Keratinocyte (primary cell): Measurements from ENCODE around the gene RDX. TPM values are rescaled to one million over a fixed set of nuclear protein-coding genes. Genes with fewer than 3 reads are reported as not detected.

ENCODE experiments used
- DNase-seq: peaks from one replicate; pipeline ENCODE4 v3.0.0-alpha.2; 2011; ENCODE audit warnings: low read depth, missing footprints, low spot score
- FAIRE-seq: peaks from 2 replicates; lab custom pipeline; 2011; peaks lifted over from hg19 to GRCh38; lab: Jason Lieb, UNC
- H2AFZ ChIP-seq: 2 replicates; pipeline ENCODE4 v1.6.0; 2012; ENCODE audit warnings: low read length, control low read depth, inconsistent platforms; ENCODE audit not compliant: control insufficient read depth
- H3K27ac ChIP-seq: 2 replicates; pipeline ENCODE4 v1.5.1; 2011; ENCODE audit warnings: low read length; ENCODE audit not compliant: control insufficient read depth, insufficient read depth
- H3K27me3 ChIP-seq: 3 replicates; pipeline ENCODE4 v1.6.0; 2011; ENCODE audit warnings: low read length; ENCODE audit not compliant: control insufficient read depth, insufficient read depth; ENCODE audit errors: extremely low read depth
- H3K36me3 ChIP-seq, 2 experiments: 2 replicates in 1 of 2; 3 replicates in 1 of 2; pipeline ENCODE4 v1.5.1; 2011; ENCODE audit warnings: low read length in 2 of 2, mild to moderate bottlenecking in 1 of 2; ENCODE audit not compliant: control insufficient read depth in 2 of 2, insufficient read depth in 2 of 2; ENCODE audit errors: extremely low read depth in 1 of 2
- H3K4me1 ChIP-seq: 3 replicates; pipeline ENCODE4 v1.5.1; 2011; ENCODE audit warnings: low read length; ENCODE audit not compliant: control insufficient read depth, insufficient read depth; ENCODE audit errors: extremely low read depth
- H3K4me2 ChIP-seq: 3 replicates; pipeline ENCODE4 v1.6.0; 2011; ENCODE audit warnings: low read depth, low read length; ENCODE audit not compliant: control insufficient read depth, insufficient read depth; ENCODE audit errors: extremely low read depth
- H3K4me3 ChIP-seq, 3 experiments: fragments of 200-600 bp in 1 of 3; sonication (generic) in 1 of 3; 2 replicates in 2 of 3; 3 replicates in 1 of 3; pipeline ENCODE4 v1.5.1; 2011 to 2016; ENCODE audit warnings: low read length in 3 of 3, mild to moderate bottlenecking in 3 of 3, control low read depth in 2 of 3, inconsistent platforms in 1 of 3, low read depth in 1 of 3, mixed read lengths in 1 of 3, mixed run types in 1 of 3, moderate library complexity in 1 of 3; ENCODE audit not compliant: control insufficient read depth in 2 of 3, insufficient read depth in 2 of 3; ENCODE audit errors: extremely low read depth in 1 of 3
- H3K79me2 ChIP-seq: 2 replicates; pipeline ENCODE4 v1.6.0; 2012; ENCODE audit warnings: low read length; ENCODE audit not compliant: control insufficient read depth, insufficient read depth
- H3K9ac ChIP-seq: 3 replicates; pipeline ENCODE4 v1.6.0; 2011; ENCODE audit warnings: low read length; ENCODE audit not compliant: control insufficient read depth, insufficient read depth; ENCODE audit errors: extremely low read depth
- H3K9me1 ChIP-seq: 3 replicates; pipeline ENCODE4 v1.6.0; 2011; ENCODE audit warnings: low read length; ENCODE audit not compliant: control insufficient read depth, insufficient read depth; ENCODE audit errors: extremely low read depth
- H3K9me3 ChIP-seq: 2 replicates; pipeline ENCODE4 v1.5.1; 2012; ENCODE audit warnings: low read depth, low read length; ENCODE audit not compliant: control insufficient read depth
- H4K20me1 ChIP-seq: 3 replicates; pipeline ENCODE4 v1.6.0; 2011; ENCODE audit warnings: low read length; ENCODE audit not compliant: control insufficient read depth, insufficient read depth; ENCODE audit errors: extremely low read depth
- CTCF ChIP-seq, 3 experiments: IDR thresholded peaks in 1 of 3; conservative IDR thresholded peaks in 1 of 3; optimal IDR thresholded peaks in 1 of 3; 2 replicates in 2 of 3; 3 replicates in 1 of 3; pipeline versions ENCODE3 to v1.5.1; 2011; ENCODE audit warnings: low read length in 3 of 3, mild to moderate bottlenecking in 3 of 3, moderate library complexity in 2 of 3, control low read depth in 1 of 3, inconsistent platforms in 1 of 3; ENCODE audit not compliant: insufficient read depth in 2 of 3; ENCODE audit errors: extremely low read depth in 1 of 3
- EZH2 ChIP-seq: IDR thresholded peaks from one replicate; pipeline ENCODE4 v1.6.1; 2012; ENCODE audit warnings: inconsistent platforms, mild to moderate bottlenecking, low read length, moderate library complexity
- dilution Hi-C: fragments of 300-500 bp; cut with MboI; formaldehyde crosslinking; loops from one replicate; pipeline ENCODE4 v1.7.0; 2020; ENCODE audit warnings: low sequenced_read_pairs; ENCODE audit not compliant: extremely low pct_ligation_motif_present
- polyA plus RNA-seq, 5 experiments: library from polyadenylated mRNA; depleted of rRNA in 3 of 5; stranded (reverse) in 3 of 5; stranded (forward) in 1 of 5; unstranded in 1 of 5; fragments of >200 nt; gene quantifications; 1 replicate in 1 of 5; 2 replicates in 3 of 5; 3 replicates in 1 of 5; pipeline versions ENCODE4 v1.2.1 to v1.2.3, GENCODE V29; 2011 to 2012; ENCODE audit warnings: missing spikeins in 2 of 5, low read depth in 1 of 5, low replicate concordance in 1 of 5

The RDX gene
- polyA plus RNA-seq, 1 donor (not counting 4 experiments of a cell fraction or from before 2014, with no cell fraction given): 85.4 TPM

- H3K4me2 ChIP-seq: peak overlapping the region; percentile 27
- dilution Hi-C loops: no loop called here
- no peak overlapping the region for H3K27ac ChIP-seq
- FAIRE-seq (peak; percentile 34), DNase-seq (peak; percentile 48)
- no peaks in the 10 kb centered on the region for H3K9me3 ChIP-seq
- no peak overlapping the region for H3K9ac ChIP-seq
- H3K79me2 ChIP-seq: no peaks in the 10 kb centered on the region
- no peaks in the 10 kb centered on the region for H3K27me3 ChIP-seq
- H3K4me1 ChIP-seq: peaks cover 9% of the 10 kb centered on the region
- H3K9me1 ChIP-seq: no peaks in the 10 kb centered on the region
- TF ChIP-seq EZH2 (no peak), CTCF (optimal IDR thresholded peaks at IDR 0.05 in 1 of 3, IDR thresholded peaks at IDR 0.05 in 1 of 3, conservative IDR thresholded peaks at IDR 0.05 in 1 of 3; ENCODE audit: extremely low read depth in 1 of 3, insufficient read depth in 2 of 3, low read length in 3 of 3) (no peak)
- H3K4me3 ChIP-seq: no peak overlapping the region
- no peaks in the 10 kb centered on the region for H4K20me1 ChIP-seq
- H2AFZ ChIP-seq: no peak overlapping the region
- no peaks in the 10 kb centered on the region for H3K36me3 ChIP-seq
Observed at GRCh38 chr11:110305169-110306018, 9.0 kb upstream of the RDX start.

GRCh38 chr11:110303414-110303826 is 7.0 kb upstream of the RDX start:
- Histone ChIP-seq H3K27ac (no peak overlapping the region), H4K20me1 (no peaks in the 10 kb centered on the region), H3K9me1 (no peaks in the 10 kb centered on the region), H3K79me2 (no peaks in the 10 kb centered on the region), H3K9me3 (no peaks in the 10 kb centered on the region), H3K4me1 (peaks cover 11% of the 10 kb centered on the region), H3K4me2 (no peak overlapping the region), H3K9ac (no peak overlapping the region), H3K36me3 (no peaks in the 10 kb centered on the region), H2AFZ (no peak overlapping the region), H3K27me3 (no peaks in the 10 kb centered on the region), H3K4me3 (no peak overlapping the region)
- DNase-seq (no peak), FAIRE-seq (no peak)
- dilution Hi-C loops: no loop called here
- TF ChIP-seq EZH2 (no peak), CTCF (optimal IDR thresholded peaks at IDR 0.05 in 1 of 3, IDR thresholded peaks at IDR 0.05 in 1 of 3, conservative IDR thresholded peaks at IDR 0.05 in 1 of 3; ENCODE audit: extremely low read depth in 1 of 3, insufficient read depth in 2 of 3, low read length in 3 of 3) (no peak)
